ENCODE results near the gene DAAM1. TPM values are rescaled to one million over a fixed set of nuclear protein-coding genes. Genes with fewer than 3 reads are reported as not detected.

DAAM1 gene
- total and polyA plus RNA-seq, 10 donors: 8.3 to 76.1 (median 35.2) TPM

GRCh38 chr14:59225281-59225680 is 36.8 kb downstream of the DAAM1 start:
- TF ChIP-seq POLR2A (IDR thresholded peaks at IDR 0.05) (no peak), CTCF (IDR thresholded peaks at IDR 0.05 in 8 of 11, conservative IDR thresholded peaks at IDR 0.05 in 3 of 11) (no peak), POLR2AphosphoS5 (IDR thresholded peaks at IDR 0.05) (no peak)
- intact Hi-C loops (cut with DNase I; ENCODE audit: low total_unique reads): no loop called here
- peaks cover 0 to 3% (median 0%) of the 10 kb centered on the region in 6 donors for H3K4me1 ChIP-seq

GRCh38 chr14:59228421-59228820 is 40.0 kb downstream of the DAAM1 start:
- Histone ChIP-seq H3K4me1 (peaks cover 0 to 3% (median 0%) of the 10 kb centered on the region in 6 donors), H3K36me3 (no peaks in the 10 kb centered on the region), H3K27me3 (replicated peaks in 1 of 7) (no peaks in the 10 kb centered on the region), H3K4me3 (no peak overlapping the region), H3K27ac (no peak overlapping the region), H3K9me3 (no peaks in the 10 kb centered on the region)
- no peak for DNase-seq
- intact Hi-C loops (cut with DNase I; ENCODE audit: low total_unique reads): no loop called here
- TF ChIP-seq POLR2AphosphoS5 (IDR thresholded peaks at IDR 0.05) (no peak), POLR2A (IDR thresholded peaks at IDR 0.05) (no peak), CTCF (IDR thresholded peaks at IDR 0.05 in 8 of 11, conservative IDR thresholded peaks at IDR 0.05 in 3 of 11) (no peak)
- 71 to 77% (median 76%) methylated on average over 3 of the region's 3 CpGs for WGBS, 5 donors

More at GRCh38 chr14:59225281-59225680, 36.8 kb downstream of the DAAM1 start:
- H3K9me3 ChIP-seq: no peaks in the 10 kb centered on the region
- H3K27me3 ChIP-seq (replicated peaks in 1 of 7): no peaks in the 10 kb centered on the region
- no peak for DNase-seq
- 87 to 95% (median 95%) methylated on average over 2 of the region's 2 CpGs for WGBS, 5 donors
- no peak overlapping the region for H3K4me3 ChIP-seq
- H3K27ac ChIP-seq: no peak overlapping the region
- no peaks in the 10 kb centered on the region for H3K36me3 ChIP-seq

- Histone ChIP-seq H3K36me3 (no peaks in the 10 kb centered on the region), H3K4me3 (no peak overlapping the region), H3K27me3 (replicated peaks in 1 of 7) (no peaks in the 10 kb centered on the region), H3K27ac (no peak overlapping the region), H3K4me1 (peaks cover 0 to 3% (median 0%) of the 10 kb centered on the region in 6 donors), H3K9me3 (no peaks in the 10 kb centered on the region)
- DNase-seq: no peak
- TF ChIP-seq POLR2AphosphoS5 (IDR thresholded peaks at IDR 0.05) (no peak), POLR2A (IDR thresholded peaks at IDR 0.05) (no peak), CTCF (IDR thresholded peaks at IDR 0.05 in 8 of 11, conservative IDR thresholded peaks at IDR 0.05 in 3 of 11) (no peak)
- intact Hi-C loops (cut with DNase I; ENCODE audit: low total_unique reads): no loop called here
- whole genome bisulfite sequencing, 5 donors: 76 to 84% (median 82%) methylated on average over 3 of the region's 3 CpGs
Observed at GRCh38 chr14:59229653-59230406, 41.4 kb downstream of the DAAM1 start.

GRCh38 chr14:59236195-59236594 is 47.7 kb downstream of the DAAM1 start:
- no peak overlapping the region for H3K4me3 ChIP-seq
- H3K4me1 ChIP-seq: peaks cover 0 to 13% (median 0%) of the 10 kb centered on the region in 6 donors
- WGBS, 5 donors: 79 to 90% (median 88%) methylated on average over 4 of the region's 4 CpGs
- TF ChIP-seq POLR2A (IDR thresholded peaks at IDR 0.05) (no peak), CTCF (IDR thresholded peaks at IDR 0.05 in 8 of 11, conservative IDR thresholded peaks at IDR 0.05 in 3 of 11) (no peak), POLR2AphosphoS5 (IDR thresholded peaks at IDR 0.05) (no peak)
- H3K27ac ChIP-seq: no peak overlapping the region
- H3K36me3 ChIP-seq: no peaks in the 10 kb centered on the region
- H3K9me3 ChIP-seq: no peaks in the 10 kb centered on the region
- intact Hi-C loops (cut with DNase I; ENCODE audit: low total_unique reads): no loop called here
- no peak for DNase-seq
- H3K27me3 ChIP-seq (replicated peaks in 1 of 7): no peaks in the 10 kb centered on the region

All from spleen (tissue), 11 donors.